Iris pigment epithelial cell (primary cell): ENCODE data around the gene GALNT17.

Experiments used
- DNase-seq: peaks from one replicate; pipeline ENCODE4 v3.0.0-alpha.2; 2011; ENCODE audit warnings: low read depth

The GALNT17 gene

DNA sequence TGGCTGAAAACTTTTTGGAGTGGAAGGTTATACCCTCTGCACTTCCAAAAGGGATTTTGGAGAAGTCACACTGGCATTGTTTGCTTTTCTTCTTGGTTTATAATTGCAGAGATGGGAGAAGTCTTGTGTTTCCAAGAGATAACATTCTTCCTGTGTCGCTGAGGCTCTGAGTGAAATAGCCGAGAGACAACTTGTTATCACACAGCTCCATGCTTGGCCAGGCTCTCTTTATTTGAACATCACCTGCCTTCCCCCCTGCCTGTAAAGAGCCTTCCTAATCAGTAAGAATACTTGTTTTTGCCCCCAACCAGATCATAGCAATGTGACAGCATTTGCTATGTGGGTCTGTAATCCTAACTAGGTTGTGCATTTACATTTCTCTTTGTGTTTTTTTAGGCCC, 270.7 kb downstream of the GALNT17 start:
- no peak for DNase-seq

DNA sequence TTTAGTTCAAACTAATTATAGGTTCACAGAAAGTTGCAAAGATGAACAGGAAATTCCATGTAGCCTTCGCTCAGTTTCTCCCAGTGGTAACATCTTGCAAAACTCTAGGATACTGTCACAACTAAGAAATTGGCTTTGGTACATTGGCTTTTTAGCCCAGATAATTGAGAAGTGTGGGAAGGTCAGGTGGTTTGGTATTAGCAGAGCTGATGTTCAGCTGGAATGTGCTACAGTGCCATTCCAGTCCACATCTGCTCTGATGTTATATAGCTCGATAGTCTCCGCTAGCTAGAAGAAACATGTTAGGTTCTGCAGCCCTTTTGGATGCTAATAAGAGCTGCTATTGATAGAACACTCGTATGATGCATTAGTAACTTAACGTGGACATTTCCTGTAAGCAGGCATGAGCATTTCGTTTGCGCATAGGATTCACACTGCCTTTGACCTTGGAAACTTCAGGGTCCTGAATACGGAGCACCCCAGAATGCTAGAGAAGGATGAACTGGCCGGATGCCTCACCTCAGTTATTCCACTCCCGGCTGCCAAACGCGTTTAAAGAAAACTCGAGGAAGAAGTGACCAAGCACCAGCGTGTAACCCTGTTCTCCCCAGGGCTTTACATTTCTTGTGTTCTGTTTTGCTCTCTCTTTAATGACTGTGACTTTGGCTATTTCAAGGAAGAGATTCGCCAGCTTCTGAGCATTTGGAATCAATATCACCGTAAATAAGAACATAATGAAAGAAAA, 271.4 kb downstream of the GALNT17 start:
- no peak for DNase-seq

DNA sequence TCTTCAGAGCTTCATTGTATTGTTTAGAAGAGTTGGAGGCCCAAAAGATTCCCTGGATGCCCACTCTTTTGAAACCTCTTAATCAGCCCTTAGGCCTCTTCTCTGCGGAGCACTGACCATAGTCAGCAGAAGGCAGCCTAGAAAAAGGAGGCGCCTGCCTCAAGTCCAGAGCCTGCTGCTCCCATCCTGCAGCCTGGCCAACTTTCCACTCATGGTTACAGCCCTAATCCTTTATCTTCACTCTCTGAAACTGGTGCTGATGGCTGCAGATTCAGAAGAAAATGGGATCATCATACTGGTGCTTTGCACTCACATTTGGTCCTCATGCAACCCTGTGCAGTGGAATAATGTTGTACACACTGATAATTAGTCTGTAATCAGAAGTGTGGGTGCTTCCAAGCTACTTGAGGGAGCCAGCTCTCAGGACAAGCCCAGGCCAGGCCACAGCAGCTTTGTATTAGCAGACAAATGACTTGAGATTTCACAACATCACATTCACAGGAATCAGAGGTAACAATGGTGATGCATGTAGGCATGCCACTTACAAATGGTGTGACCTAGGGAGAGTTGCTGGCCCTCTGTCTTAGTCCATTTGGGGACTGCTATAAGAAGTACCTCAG, 272.9 kb downstream of the GALNT17 start:
- DNase-seq: no peak

DNA sequence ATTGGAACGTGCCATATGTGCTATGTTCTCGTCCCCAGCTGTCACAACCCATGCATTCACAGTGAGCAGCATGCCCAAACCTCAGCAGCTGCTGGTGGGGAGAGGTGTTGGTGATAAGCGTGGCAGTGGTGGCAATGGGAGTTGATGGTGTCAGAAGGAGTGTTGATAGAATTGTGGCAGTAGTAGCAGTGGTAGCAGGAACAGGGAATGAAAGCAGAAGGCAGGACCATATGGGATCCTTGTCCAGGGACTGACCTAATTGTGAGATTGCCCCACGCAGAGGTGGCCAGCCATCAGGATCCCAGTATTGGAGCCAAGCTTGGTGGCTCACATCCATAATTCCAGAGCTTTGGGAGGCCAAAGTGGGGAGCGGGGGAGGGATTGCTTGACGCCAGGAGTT, 276.3 kb downstream of the GALNT17 start:
- no peak for DNase-seq

DNA sequence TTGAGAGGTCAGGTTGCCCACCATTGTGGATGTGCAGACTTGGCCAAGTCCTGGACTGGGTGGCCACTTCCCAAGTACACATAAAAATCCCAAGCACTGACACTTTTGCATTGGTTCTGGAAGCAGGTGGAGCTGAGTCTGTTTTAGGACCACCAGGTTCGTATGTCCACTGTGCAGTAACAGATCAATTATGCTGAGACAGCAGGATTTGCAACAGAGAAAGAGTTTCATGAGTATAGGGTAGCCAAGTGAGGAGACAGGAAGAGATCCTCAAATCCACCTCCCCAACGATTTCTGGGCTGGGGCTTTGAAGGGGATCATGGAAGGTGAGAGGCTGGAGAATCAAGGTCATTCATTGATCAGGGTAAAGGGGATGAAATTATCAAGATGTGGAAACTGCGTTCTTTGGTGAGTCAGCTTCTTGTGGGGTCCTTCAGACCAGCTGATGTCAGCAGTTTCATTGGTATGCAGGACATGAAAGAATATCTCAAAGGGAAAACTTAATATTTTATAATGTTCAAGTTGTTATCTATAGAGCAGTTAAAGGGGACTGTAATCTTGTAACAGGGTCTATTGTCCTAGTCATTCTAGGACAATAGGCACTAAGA, 277.7 kb downstream of the GALNT17 start:
- DNase-seq: no peak

DNA sequence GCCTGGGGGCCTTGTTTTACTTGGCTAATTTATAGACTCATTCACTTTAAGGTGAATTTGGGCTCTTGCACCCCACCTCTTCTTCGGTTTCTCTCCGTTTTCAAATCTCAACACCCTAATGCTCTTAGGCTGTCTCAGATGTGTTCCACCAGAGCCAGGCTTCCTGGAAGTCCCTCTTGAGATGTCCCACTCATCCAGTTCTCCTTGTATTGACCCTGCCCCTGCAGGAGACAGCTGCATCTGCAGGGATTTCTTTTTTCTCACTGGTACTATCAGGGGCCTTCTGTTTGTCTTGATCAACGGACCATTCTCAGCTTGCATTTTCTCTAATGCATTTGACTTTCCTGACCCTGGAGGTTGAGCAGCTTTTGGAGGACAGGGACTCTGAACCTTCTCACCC, 279.5 kb downstream of the GALNT17 start:
- DNase-seq: no peak

DNA sequence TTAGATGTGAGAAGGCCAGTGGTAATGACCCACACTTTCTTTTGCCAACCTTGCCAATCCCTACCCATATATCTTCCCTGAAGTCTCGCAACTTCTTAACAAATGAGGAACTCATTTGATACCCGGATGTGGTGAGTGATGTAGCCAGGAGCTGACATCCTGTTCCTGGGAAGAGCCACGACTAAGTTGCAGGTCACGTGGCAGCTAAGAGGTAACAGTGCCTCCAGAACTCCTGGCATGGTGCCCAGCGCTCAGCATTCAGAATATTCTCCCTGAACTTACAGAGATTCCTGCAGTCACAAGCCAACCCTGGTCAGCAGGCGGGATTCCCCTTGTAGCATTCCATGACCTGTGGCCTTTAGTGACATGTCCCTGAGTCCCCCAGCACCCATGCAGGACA, 282.5 kb downstream of the GALNT17 start:
- DNase-seq: no peak

DNA sequence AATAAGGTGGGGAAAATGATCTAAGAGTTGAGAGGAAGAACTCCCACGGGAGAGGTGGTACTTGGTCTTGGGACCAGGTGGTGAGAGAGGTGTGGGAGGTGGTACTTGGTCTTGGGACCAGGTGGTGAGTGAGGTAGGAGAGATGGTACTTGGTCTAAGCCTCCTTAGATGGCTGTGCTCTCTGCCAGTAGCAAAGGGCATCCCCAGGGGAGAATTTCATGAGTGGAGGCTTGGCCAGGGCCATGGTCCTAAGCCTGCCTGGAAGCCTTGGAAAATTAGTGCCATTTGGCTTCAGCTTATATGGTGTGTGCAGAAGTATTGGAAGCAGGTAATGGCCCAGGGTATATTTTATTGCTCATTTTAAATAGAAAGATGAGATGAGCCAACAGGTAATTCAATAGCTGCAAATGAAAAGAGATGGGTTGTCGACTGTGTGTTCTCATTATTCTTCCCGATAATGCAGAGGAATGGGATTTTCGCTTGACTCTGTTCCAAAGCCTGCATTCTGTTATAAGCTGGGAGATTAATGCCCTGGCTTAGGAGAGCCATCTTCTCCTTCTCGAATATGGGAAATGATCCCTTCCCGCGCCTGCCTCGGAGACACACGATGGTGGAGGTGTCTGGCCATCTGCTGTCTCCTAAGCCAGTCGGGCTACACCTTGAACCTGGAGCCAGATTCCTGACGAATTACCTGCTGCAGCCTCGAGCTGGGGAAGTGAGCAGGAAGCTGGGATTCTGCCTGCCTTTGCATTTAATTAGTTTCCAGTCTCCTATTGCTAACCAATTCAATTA, 287.8 kb downstream of the GALNT17 start:
- no peak for DNase-seq

DNA sequence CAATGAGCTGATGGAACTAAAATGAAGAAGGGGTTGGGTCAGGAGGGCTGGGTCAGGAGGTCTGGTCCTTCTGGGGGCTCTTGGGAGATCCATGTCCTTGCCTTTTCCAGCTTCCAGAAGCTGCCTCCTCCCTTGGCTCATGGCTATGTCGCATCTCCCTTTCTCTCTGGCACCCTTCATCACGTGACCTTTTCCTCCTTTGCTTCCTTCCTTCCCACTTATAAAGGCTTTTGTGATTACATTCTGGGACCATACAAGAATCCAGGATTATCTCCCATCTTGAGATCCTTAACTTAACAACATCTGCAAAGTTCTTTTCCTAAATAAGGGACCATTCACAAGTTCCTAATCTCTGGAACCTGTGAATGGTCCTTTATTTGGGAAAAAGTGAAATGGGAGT, 290.2 kb downstream of the GALNT17 start:
- no peak for DNase-seq

DNA sequence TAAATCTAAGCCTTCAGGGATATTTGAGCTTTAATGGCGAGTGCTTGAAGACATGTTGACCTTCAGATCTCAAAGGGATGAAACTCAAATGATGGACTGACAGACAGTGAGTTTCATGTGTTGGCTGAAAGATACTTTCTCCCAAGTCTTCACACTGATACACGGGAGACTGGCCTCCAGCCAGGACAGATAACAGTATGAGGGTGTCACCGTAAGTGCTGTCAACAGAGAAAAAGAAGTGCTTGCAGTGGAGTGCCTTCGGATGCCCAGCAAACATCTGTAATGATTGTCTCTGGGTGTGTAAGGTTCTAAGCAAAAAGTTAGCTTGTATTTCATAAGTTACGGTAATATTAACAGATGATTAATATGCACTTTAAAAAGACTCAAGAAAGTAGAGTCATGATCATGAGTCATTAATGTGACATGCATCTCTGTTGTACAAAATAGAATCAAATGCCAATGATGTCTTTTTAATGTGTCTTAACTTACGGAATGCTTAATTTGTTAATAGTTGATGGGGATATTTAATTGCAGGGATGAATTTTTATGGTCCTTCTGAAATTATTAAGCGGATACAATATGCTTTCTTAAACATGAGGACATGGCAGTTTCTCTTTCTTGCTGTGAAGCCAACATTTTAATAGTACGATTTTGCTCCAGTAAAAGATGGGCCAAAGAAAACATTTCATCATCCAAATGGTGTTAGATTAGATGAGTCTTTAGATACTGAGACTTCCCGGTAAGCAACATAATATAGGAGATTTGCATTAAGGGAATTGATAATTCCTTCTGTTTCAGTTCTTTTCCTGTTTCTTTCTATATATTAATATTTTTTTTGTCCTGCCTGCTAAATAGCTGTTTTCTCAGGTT, 292.5 kb downstream of the GALNT17 start:
- DNase-seq: no peak

DNA sequence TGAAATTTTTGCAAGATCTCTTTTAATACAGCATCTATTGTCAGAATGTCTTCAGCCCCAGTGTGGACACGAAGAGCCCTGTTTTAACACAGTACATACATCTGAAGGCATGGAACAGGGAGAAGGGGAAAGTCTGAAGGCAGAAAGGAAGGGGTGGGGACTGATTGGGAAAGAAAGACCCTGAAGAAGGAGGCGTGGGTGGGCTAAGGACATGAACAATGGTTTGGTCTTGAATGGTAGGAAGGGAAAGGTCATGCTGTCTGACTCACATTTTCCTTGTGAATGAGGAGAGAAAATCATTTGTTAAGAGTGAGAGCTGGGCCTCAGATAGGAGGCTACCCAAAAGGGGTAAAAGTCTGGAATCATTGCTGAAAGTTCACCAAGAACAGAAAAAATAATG, 297.1 kb downstream of the GALNT17 start:
- DNase-seq: no peak

DNA sequence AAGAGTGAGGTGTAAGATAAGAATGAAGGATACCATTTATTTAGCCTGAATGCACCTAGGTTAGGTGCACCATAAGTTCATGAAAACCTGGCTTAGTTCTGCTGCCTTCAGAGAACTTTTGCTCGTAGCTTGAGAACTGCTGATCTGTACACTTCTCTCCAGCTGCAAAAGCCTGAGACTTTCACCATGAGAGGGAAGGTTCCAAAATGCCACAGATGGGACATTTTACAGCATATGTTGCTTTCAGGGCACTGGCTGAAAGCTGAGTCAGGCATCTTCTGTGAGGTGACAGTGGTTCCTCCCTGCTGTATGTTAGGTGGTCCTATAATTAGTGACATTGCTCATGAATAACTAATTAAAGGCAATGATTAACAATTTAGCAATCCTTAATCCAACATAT, 298.3 kb downstream of the GALNT17 start:
- no peak for DNase-seq

DNA sequence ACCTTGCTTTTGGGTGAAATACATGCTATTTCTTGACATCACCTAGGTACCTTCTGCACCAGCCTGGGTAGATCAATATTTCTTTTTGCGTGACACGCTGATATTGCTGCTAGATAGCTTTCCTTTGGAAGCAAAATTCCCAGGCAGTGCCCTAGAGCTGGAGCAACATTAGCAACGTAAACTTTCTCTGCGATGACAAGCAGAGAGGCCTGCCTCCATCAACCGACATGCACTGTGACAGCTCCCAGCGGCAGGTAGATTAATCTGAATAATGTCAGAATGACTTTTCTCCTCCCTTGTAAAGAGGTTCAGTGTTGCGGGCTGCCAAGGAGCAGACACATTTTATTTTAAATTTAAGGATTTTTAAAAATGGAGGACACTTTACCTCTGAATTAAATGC, 307.4 kb downstream of the GALNT17 start:
- no peak for DNase-seq

DNA sequence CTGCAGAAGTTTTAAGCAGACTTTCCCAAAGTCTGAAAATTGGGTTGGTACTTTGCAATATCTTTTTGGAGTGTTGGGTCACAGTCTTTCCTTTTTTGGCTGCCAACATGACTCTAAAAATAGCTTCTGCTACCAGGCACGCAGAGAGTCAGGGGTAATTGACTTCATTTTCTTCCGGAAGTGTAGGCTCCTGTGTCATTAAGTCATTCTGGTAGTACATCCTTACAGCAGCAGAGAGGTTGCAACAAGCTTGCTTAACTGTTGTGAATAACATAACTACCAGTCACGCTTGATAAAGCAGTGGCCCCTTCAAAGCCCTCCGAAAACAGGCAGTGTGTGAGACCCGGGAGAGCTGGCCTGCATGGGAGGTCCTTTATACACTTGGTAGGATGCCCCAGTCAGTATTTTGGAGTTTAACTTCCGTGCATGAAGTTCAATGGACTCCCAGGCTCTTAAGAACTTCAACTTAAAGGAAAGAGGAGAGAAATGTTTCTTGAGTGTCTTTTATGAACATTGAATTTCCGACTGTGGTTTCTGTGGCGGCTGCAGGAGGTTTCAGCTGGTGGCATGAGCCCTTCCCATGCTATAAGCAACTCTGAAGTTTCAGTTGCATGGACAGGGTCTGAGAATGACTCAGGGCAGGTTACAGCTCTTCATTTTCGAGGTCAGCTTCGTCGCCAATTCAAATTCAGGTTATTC, 310.7 kb downstream of the GALNT17 start:
- DNase-seq: no peak

DNA sequence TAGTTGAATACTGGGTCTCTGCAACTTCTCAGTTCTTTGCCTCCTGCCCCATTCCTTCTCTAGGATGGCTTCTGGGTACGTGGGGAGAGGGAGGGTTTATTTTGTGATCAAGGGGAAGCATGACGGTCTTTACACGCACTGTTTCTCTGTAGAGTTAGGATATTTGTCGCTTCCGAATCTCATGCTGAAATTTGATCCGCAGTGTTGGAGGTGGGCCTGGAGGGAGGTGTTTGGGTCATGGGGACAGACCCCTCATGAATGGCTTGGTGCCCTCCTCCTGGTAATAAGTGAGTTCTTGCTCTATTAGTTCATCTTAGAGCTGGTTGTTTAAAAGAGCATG, 311.2 kb downstream of the GALNT17 start:
- no peak for DNase-seq

DNA sequence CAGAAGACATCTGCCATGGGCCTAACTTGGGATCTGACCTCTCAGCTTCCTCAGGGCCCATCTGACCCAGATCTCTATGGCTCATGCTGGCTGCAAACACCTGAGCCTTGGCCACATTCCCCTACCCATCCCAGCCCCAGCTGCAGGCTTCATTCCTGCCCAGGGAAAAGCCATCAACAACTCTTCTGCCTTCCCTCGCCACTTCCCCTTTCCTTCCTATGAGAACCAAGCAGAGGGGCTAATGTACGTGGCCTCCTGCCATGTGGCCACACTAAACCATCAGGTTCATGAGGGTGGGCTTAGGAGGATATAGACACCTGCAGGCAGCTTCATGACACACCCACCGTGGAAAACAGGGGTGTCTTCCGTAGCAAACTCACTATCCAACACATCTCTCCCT, 312.2 kb downstream of the GALNT17 start:
- no peak for DNase-seq

DNA sequence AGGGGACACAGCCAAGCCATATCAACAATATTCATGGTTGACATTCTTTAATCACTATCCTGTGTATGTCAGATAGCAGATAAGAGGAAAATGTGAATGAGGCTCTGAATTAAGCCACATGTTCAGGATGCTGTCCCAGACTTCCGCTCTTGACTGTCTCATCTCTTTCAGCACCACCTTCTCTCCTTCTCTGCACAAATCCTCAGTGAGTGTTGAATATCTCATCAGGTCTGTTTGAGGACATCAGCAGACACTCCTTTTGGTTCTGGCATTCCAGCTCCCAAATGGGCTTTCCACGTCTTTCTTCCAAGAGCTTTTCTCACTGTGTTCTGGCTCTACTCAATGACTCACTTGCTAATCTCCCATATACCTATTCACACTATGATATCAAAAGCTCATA, 321.7 kb downstream of the GALNT17 start:
- no peak for DNase-seq

DNA sequence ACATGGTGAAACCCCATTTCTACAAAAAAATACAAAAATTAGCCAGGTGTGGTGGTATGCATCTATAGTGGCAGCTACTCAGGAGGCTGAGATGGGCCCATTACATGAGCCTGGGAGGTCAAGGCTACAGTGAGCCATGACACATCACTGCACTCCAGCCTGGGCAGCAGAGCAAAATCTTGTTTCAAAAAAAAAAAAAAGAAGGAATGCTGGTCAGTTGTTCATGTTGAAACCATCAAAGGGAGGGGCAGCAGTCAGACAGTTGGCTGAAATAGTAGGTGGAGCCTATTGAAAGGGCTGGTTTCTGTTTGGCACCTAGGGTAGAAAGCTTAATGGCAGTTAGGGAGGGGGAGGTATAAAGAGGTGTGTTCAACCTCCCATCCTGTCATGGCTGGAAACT, 323.0 kb downstream of the GALNT17 start:
- DNase-seq: no peak

DNA sequence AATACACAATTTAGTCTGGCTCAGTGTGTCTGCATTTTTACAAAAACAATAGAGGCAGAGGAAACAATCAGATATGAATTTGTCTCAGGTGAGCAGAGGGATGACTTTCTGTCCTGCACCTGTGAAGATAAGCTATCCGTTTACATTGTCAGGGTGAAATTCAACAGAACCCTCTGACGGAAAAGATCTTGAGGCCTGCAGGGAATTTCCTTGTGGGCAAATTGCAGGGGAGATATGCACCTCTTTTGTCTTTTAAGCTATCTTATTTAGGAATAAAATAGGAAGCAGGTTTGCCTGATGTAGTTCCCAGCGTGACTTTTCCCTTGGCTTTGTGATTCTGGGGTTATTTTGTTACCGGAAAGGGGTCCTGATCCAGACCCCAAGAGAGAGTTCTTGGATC, 325.1 kb downstream of the GALNT17 start:
- DNase-seq: no peak

DNA sequence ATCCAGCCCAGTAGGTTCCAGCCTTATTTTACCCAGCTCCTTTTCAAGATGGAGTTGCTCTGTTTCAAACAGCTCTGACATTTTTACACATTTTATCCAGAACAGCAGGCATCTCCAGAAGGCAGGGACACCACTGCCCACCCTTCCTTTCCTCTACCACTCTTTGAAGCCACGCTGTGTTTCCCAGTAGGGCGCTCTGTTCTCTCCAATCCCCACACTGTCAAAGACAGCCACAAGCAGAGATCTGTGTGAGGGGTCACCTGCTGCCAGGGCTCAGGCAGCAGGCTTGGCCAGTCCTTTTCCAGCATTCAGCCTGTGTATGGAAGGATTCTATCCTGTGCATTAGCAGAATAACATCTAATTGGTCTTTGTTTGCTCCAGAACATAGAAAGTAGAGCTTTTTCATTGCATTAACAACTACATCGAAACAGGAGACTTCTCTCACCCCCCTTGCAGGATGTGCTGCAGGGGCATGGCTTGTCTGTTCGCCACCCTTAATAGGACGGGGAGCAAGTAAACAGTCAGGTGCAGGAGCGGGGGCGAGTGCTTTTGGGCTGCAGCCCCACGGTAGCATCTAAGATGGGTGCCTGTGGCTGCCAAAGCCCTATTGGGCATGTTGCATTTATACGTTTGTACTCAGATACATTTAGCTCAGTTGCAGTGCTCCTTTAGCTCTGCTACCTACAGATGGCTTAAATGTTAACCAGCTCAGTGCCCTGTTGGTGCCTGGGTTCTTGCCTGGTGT, 326.1 kb downstream of the GALNT17 start:
- no peak for DNase-seq

DNA sequence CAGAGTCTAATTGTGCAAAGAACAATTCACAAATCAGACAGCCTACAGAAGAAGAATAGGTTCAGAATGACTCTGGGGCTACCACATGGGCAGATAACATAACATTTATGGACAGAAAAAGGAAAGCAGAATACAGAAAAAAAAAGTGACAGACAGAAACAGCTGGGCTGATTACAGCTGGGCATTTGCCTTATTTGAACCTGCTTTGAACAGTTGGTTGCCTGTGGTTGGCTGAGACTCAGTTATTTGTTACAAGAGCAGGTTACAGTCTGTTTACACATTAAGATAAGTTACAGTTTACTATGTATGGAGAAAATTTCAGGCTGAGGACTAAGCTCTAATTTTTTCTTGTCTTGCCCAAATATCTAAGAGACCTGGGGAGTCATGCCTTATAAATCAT, 327.2 kb downstream of the GALNT17 start:
- DNase-seq: no peak
